Muscle layer of duodenum (tissue), 2 donors: Measurements from ENCODE around the gene S100A2.

ENCODE experiments used
- H3K27ac ChIP-seq: one replicate; pipeline ENCODE4 v1.7.0; 2013; ENCODE audit warnings: mild to moderate bottlenecking, low read length
- H3K27me3 ChIP-seq: one replicate; pipeline ENCODE4 v1.7.0; 2013; ENCODE audit warnings: low read depth, mild to moderate bottlenecking, control low read depth, low read length
- H3K36me3 ChIP-seq, 2 donors: one replicate each; pipeline ENCODE4 v1.7.0; 2013; ENCODE audit warnings: low read length in 2 of 2, control low read depth in 1 of 2, mild to moderate bottlenecking in 1 of 2; ENCODE audit not compliant: insufficient read depth in 2 of 2, control insufficient read depth in 1 of 2
- H3K4me1 ChIP-seq, 2 donors: one replicate each; pipeline ENCODE4 v1.7.0; 2013; ENCODE audit warnings: low read length in 2 of 2, mild to moderate bottlenecking in 2 of 2, control low read depth in 1 of 2, moderate library complexity in 1 of 2; ENCODE audit not compliant: insufficient read depth in 2 of 2, control insufficient read depth in 1 of 2
- H3K4me3 ChIP-seq, 2 donors: one replicate each; pipeline ENCODE4 v1.7.0; 2013; ENCODE audit warnings: low read length in 2 of 2, low read depth in 1 of 2, mild to moderate bottlenecking in 1 of 2
- H3K9me3 ChIP-seq, 2 donors: one replicate each; pipeline ENCODE4 v1.7.0; 2013; ENCODE audit warnings: low read length in 2 of 2, control low read depth in 1 of 2, mild to moderate bottlenecking in 1 of 2; ENCODE audit not compliant: control insufficient read depth in 1 of 2
- donor health status: healthy.

The S100A2 gene

GRCh38 chr1:153542956-153543711 lies 22.5 kb downstream of the S100A2 start:
- peaks cover 35 to 58% of the 10 kb centered on the region in 2 donors for H3K4me1 ChIP-seq
- no peaks in the 10 kb centered on the region for H3K36me3 ChIP-seq
- H3K9me3 ChIP-seq = no peaks in the 10 kb centered on the region
- peak overlapping the region in 1 of 2 donors; percentile 62 for H3K4me3 ChIP-seq
- H3K27me3 ChIP-seq = no peaks in the 10 kb centered on the region
- H3K27ac ChIP-seq = peak overlapping the region; percentile 10

- Histone ChIP-seq H3K27ac (no peak overlapping the region), H3K4me1 (peaks cover 35 to 48% of the 10 kb centered on the region in 2 donors), H3K36me3 (no peaks in the 10 kb centered on the region), H3K4me3 (no peak overlapping the region), H3K27me3 (no peaks in the 10 kb centered on the region), H3K9me3 (no peaks in the 10 kb centered on the region)
Measured at GRCh38 chr1:153541641-153542590, 23.7 kb downstream of the S100A2 start.

- H3K36me3 ChIP-seq = no peaks in the 10 kb centered on the region
- H3K9me3 ChIP-seq = no peaks in the 10 kb centered on the region
- H3K4me1 ChIP-seq = peaks cover 30 to 42% of the 10 kb centered on the region in 2 donors
- no peak within 1 kb of the TSS for H3K27ac ChIP-seq
- H3K27me3 ChIP-seq = no peaks in the 10 kb centered on the region
- no peak within 1 kb of the TSS for H3K4me3 ChIP-seq
Measured at GRCh38 chr1:153540394-153541361, 25.0 kb downstream of the S100A2 start, which contains the start of gene S100A5. S100A5 (minus strand) TSS chr1:153540934; CDS start chr1:153540191, 743 bp downstream.

GRCh38 chr1:153539395-153540093 lies 26.1 kb downstream of the S100A2 start:
- no peaks in the 10 kb centered on the region for H3K9me3 ChIP-seq
- H3K36me3 ChIP-seq = peaks cover 0 to 3% of the 10 kb centered on the region in 2 donors
- no peak overlapping the region for H3K4me3 ChIP-seq
- H3K4me1 ChIP-seq = peaks cover 26 to 38% of the 10 kb centered on the region in 2 donors
- H3K27me3 ChIP-seq = no peaks in the 10 kb centered on the region
- H3K27ac ChIP-seq = no peak overlapping the region

GRCh38 chr1:153538315-153538821 lies 27.3 kb downstream of the S100A2 start:
- H3K36me3 ChIP-seq = peaks cover 0 to 4% of the 10 kb centered on the region in 2 donors
- H3K27me3 ChIP-seq = no peaks in the 10 kb centered on the region
- H3K9me3 ChIP-seq = no peaks in the 10 kb centered on the region
- no peak overlapping the region for H3K4me3 ChIP-seq
- H3K27ac ChIP-seq = no peak overlapping the region
- peaks cover 23 to 36% of the 10 kb centered on the region in 2 donors for H3K4me1 ChIP-seq

- H3K27ac ChIP-seq = no peak overlapping the region
- peaks cover 24 to 39% of the 10 kb centered on the region in 2 donors for H3K4me1 ChIP-seq
- no peaks in the 10 kb centered on the region for H3K27me3 ChIP-seq
Measured at GRCh38 chr1:153537376-153537730, 28.3 kb downstream of the S100A2 start.

GRCh38 chr1:153536671-153537375 lies 28.8 kb downstream of the S100A2 start:
- no peaks in the 10 kb centered on the region for H3K9me3 ChIP-seq
- H3K4me1 ChIP-seq = peaks cover 28 to 38% of the 10 kb centered on the region in 2 donors
- H3K27ac ChIP-seq = peak overlapping the region; percentile 97
- H3K27me3 ChIP-seq = no peaks in the 10 kb centered on the region
- H3K4me3 ChIP-seq = peak overlapping the region; percentile 69 to 85
- H3K36me3 ChIP-seq = peaks cover 0 to 4% of the 10 kb centered on the region in 2 donors

More at GRCh38 chr1:153537376-153537730, 28.3 kb downstream of the S100A2 start:
- peaks cover 0 to 4% of the 10 kb centered on the region in 2 donors for H3K36me3 ChIP-seq
- no peak overlapping the region for H3K4me3 ChIP-seq
- H3K9me3 ChIP-seq = no peaks in the 10 kb centered on the region

- no peaks in the 10 kb centered on the region for H3K27me3 ChIP-seq
- peak overlapping the region; percentile 99 for H3K27ac ChIP-seq
- H3K4me1 ChIP-seq = peaks cover 28 to 39% of the 10 kb centered on the region in 2 donors
- peaks cover 0 to 4% of the 10 kb centered on the region in 2 donors for H3K36me3 ChIP-seq
- H3K4me3 ChIP-seq = peak overlapping the region; percentile 85 to 89
- H3K9me3 ChIP-seq = no peaks in the 10 kb centered on the region
Measured at GRCh38 chr1:153536012-153536670, 29.5 kb downstream of the S100A2 start.

GRCh38 chr1:153535242-153536011 lies 30.2 kb downstream of the S100A2 start, which contains the start of gene S100A6:
S100A6 (minus strand) TSS chr1:153535991; CDS start chr1:153535339, 652 bp downstream.
- Histone ChIP-seq H3K27me3 (no peaks in the 10 kb centered on the region), H3K4me3 (peak within 1 kb of the TSS; percentile 85 to 89), H3K36me3 (peaks cover 0 to 4% of the 10 kb centered on the region in 2 donors), H3K9me3 (no peaks in the 10 kb centered on the region), H3K4me1 (peaks cover 28 to 39% of the 10 kb centered on the region in 2 donors), H3K27ac (peak within 1 kb of the TSS; percentile 99)
